Fibroblast of skin of right biceps (primary cell): ENCODE results near the gene SEMA3D.
"Not testable (repeated sequence)": the region's sequence is repeated elsewhere in the genome, so short reads cannot be mapped to it uniquely, and the experiment has no call there.

Experiments
- DNase-seq: peaks from one replicate; pipeline ENCODE4 v3.0.0-alpha.2; 2013

SEMA3D gene

DNA sequence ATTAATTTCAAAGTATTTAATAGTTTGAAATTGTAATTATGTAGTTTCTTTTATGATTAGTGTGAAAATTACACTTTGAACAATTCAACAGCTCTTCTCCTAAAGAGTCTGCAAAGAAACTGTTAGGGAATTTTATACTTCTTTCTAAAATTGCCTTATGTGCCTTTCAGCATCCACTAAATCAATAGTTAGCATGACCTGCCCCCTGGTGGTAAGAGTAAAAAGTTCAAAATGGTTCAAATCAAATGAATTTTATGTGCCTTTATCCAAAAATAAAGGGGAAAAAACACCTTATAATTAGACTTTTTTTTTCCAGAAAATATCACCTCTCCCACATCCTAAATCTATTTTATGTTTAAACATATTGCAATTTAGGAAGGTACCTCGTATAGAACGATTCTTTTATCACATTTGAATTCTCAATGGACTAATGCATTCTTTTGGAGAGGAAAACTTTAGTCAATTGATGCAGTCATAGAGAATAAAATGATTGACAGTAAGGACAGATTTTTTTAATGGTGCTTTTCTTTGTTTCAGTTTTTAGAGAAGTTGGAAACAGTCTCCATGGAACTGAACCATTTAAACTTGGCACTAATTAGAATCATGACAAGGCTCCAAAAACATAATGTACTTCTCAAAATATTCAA, 163.7 kb downstream of the SEMA3D start:
- DNase-seq, result peak; percentile 56

DNA sequence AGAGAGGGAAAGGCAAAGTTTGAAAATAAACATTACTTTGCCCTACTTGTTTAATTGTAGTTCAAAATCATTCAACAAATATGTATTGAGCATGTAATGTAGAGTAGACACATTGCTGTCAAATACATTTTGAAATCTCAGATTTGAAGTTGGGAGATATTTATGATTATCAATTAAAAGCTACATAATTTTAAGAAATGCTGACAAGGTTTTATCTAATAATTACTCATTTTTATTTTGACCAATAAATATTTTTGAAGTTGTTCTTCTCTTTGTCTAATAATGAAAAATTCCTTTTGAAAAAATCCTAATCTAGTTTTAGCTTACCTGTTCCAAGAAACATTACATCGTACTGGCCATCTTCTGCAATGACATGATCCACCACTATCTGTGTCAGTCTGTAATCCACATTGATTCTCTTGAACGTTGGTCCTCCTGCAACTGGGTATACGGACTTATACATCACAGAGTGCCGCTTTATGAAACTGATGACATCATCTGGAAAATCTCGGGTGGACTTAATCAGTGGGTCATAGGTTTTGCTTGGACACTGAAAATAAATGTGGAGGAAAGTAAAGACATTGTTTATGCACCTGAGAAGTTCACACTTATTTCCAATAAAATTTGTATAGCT, 164.7 kb downstream of the SEMA3D start:
- no peak for DNase-seq

DNA sequence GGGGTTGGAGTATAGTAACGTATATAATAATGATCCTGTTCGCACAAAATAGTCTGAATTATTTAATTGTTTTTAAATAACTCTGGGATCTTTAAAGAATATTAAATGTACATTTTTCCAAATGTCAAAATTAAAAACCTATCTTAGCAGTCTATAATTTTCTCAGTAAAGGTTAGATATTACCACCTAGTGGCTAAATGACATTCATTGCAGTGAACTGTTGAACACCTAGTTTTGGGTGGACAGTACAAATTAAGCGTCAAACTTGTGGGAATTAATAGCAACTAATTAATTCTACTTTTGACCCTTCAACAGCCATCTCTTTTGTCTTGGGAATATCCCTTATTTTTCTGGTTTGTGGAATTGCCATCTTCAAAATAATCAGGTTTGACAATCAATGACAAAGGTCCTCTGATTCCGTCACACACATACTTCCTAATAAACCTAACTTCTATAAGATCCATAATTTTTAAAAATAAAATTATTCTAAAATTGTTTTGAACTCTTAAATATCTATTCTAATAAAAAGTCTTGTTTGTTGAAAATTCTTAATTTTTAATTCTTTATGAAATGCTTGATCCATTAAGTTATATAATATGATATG, 165.7 kb downstream of the SEMA3D start:
- no peak for DNase-seq

DNA sequence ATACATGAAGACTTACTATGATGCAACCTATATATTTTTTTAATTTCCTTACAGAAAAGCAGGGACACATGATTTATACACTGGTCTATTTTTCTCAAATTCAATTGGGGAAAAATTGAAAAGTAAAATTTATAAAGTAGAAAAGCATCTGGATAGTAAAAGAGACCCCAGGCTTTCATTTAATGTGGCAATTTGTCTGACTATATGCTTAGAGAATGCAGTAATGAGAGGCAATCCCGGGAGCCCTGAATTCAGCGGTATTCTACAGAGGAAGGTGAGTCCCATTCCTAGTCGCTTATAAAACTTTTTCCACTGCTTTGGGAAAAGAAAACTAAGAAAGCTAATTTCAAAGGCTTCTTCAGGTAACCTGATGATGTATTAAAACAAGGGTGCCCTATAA, 167.1 kb downstream of the SEMA3D start:
- no peak for DNase-seq

DNA sequence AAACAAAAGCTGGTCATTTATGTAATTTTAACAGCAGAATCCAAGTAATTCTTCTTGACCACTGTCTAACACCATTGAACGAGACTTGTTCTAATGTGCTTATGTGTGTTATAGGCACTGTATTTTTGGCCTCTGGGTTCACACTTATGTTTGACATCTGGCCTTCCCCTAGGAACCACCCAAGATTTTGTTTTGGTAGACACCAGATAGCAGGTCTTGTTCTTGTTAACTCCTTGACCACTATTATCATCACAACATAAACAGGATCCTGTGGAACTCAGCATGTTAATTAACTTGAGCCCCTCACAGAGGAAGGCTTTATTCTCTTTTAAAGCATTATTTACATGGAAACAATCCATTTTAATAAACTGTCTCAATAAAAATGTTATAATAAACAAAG, 167.7 kb downstream of the SEMA3D start:
- DNase-seq, result no peak

DNA sequence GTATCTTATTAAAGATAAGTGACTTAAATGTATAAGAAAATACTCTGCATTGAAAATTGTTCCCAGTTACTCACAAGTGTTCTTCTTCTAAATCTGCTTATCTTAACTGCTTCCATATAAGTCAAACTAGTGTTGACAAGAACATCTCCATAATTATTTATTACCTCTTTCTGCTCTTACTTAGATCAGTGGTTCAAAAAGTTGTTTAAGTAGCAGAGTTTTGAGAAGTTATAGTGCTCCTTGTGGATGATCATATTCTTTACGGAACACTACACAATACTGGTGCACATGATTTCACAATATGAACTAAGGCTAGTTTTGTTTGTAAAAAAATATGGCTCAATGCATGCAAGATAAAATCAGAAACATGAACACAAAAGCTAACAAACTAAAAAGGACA, 168.4 kb downstream of the SEMA3D start:
- DNase-seq, result no peak

DNA sequence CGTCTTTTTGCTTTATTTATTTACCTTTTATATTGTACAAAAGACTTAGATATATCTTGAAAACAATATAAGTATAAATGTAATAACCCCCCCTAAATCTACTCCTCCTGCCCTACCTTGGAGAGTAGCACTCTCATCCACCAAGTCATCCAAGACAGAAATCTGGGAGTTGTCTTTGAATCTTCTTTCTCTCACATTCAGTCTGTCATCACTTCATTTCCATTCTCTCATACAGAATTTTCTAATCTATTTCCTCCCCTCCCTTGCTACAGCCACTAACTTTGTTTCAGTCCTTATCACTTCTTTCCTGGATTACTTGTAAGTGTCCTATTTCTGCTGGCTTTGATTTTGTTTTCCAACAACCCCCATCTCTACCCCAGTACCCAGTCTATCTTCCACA, 170.6 kb downstream of the SEMA3D start:
- no peak for DNase-seq

DNA sequence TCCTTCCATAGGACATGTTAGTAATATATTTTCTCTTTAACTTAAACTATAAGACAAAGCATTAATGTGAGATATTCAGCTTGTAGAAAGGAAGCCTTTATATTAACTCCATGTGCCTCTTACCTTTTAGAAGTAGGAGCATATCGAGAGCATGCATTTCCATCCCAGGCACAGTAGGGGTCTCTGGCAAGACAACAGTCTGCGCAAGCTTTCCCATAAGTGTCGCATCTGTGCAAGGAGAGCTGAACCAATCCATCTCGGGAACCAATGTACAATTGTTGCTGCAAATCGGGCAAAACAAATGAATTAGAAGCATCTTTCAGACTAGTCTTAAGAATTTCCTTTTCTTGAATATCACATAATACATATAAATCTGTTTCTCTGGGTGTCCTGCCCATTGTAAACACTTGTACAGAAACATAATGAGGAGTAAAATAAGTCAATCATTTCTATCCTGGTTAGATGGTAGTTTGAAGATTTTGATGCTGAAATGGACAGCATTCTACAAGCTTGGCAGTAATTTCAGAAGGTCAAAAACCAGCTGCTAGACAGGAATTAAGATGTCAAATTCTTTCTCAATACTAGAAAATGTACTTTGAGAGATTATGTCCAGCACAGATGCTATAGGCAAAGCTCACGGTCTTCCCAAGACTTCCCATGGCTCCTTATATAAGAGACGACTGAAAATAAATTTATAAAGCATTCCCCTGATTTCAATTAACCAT, 171.8 kb downstream of the SEMA3D start:
- no peak for DNase-seq

DNA sequence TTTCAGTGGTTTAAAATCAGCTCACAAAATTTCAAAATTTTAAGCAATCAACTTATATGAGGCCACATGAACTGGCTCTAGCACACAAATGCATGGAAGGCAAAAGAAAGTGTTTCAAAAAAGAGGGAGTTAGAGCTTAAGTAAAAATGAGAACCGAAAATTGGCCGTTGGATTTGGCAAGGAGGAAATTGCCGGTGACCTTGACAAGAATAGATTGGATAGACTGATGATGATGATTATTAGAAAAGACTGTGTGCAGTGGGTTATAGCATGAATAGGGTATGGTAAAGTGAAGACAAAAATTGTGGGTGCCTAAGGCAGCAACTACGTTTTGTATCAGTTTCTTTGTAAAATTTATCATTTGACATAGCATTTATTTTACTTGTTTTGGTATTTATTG, 175.7 kb downstream of the SEMA3D start:
- no peak for DNase-seq

DNA sequence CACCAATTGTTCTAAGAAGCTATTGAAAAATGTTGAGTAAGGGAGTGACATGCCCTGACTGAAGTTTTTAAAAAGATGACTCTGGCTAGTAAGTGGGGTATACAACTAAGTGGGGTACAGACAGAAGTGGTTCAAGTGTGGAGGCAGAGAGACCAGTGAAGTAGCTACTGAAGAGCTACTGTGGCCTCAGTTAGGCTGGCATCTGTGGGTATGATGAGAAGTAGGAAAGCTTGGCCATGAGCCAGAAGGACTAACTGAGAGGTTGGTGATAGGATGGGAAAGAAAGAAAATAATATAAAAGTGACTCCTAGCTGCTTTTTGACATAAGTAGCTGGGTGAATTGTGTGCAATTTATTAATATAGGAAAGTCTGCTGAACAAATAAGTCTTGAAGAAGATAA, 176.6 kb downstream of the SEMA3D start:
- DNase-seq, result no peak

DNA sequence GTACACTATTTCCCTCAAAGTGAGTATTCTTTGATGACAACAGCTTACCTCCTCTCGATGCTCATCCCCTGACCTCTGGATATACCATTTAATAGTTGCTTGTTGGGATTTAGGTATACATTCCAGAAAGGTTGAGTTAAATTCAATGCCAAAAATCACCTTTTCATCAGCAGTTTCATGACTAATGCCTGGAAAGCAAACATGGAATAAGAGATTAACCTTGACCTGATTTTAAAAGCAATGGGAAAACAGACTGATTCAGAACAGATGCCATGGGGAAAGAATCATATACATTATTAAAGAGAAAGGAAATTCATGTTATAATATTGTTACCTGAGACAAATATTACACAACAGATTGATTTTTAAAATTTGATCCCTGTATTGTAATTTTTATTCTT, 180.1 kb downstream of the SEMA3D start:
- no peak for DNase-seq

DNA sequence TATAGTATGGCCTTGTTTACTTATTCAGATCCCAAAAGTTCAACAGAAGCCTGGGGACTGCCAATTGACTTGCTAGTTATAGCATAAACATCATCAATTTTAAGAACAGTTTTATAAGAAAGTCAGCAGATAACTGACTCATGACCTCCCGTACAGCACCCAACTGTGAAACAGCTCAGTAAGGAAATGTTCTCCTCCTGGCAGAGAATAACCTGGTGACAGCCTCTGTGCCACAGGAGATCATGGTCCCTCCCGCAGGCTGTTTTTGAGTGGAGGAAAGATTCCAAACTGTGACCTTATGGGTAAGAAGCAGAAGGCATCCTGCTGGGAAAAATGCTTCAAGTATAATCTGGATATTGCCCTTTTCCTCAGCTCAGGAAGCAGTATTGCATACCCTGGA, 182.5 kb downstream of the SEMA3D start:
- DNase-seq, result no peak

DNA sequence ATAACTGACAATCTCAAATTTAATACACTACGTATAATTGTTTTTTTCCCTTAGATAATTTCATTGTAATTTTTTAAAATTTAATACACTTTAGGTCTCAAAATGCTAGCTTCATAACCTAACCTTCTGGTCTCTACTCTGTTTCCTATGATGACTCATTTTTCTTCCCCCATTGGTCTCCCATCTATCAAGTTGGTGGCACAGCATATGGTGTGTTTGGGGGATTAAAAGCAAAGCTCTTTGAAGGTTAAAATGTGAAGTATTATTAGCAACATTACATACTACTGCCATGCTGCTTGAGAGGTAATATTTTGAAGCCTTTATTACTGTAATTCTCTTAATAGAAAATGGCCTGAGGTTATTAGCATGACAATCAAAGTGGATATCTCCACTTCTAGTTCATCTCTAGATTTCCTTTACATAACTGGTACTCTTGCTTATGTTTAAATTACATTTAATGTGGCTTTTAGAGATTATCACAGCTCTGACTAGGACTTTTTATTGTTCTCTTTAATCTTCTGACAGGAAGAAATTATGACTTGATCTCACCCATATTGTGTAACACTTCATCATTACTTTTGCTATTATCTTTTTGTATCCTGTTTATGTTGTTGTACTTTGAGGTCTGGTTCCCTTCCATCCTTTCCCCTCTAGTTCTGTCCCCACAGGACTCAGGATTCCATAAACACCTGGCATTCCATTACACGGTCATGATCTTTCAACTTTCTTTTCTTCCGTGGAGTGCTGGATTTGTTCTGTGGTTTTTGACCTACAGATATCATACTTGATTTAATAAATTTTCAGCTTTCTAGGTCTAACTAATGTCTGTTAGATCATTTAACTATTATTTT, 185.1 kb downstream of the SEMA3D start:
- no peak for DNase-seq

DNA sequence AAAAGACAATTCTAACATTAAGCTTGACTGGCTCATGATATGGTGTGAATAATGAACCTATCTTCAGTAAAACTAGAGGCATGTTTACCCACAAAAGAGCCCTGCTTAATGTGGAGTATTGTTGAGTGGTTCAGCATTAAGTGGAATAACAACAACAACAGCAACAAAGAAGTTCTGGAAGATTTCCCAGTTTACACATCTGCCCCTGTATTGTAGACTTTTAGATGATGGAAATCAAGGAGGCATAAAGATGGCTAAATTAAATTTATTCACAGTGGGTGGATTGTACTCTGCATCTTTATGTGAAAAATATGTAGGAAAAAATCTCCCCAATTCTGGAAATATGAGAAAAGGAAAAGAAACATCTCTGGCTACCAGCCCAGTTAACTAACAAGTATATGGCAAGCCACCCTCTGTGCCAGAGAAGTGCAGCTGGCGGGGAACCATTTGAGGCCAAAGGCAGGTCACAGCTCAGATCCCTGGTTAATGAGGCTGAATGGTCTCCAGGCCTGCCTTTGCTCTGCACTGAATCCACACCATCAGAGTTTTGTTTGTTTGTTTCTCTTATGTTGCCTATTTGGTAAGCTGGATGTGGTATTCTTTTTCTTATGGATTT, 186.0 kb downstream of the SEMA3D start:
- DNase-seq, result no peak

DNA sequence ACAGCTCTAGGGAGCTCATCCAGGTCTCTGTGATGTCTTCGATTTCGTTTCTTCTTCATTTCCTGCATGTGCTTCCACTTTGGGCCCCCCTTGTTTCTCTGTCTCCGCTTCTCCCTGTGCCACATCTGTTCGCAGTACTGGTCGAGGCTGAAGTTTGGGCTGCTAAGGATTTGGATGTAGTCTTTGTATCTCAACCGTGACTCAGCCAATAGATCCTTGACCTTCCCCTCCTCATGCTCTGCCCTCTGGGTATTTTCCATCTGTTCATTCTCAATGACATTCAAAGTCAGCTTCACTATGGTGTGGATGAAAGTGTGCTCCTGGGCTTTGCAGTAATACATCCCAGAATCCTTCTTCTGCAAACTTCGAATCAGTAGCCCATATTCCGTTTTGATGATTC, 187.4 kb downstream of the SEMA3D start:
- no peak for DNase-seq

DNA sequence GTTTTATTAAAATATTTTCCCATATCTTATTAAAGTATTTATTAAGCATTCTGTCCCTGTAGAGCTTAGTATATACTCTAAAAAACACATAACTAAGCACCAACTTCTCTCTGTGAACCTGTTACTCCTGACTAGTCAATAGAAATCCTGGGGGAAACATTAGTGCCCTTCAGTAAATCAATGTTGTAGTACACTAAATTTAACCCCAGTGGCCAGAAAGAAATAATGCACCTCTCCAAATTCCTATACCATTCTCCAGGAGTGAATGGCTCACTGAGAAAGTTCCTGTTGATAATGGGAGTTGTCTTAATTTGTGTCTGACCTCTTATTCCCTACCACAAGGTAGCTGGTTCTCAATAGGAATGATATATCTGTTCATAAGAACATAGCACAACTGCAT, 188.2 kb downstream of the SEMA3D start:
- DNase-seq, result no peak

DNA sequence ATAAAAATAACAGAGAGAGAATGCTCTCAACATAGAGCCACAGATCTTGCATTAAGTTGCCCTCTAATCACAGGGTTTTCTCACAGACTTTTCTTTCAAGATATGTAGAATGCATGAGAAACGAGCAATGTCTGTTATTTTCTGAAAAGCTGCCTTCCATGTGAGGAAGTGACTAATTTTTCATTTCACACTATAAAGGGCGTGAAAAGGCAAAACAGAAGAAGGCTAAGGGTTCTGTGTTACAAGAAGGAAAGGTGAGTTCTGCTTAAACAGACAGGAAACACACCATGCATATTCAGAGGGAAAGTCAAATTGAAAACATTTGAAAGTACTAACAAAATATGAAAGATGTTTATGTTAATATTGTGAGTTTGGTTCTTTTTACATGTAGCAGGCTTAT, 189.2 kb downstream of the SEMA3D start:
- DNase-seq, result no peak

DNA sequence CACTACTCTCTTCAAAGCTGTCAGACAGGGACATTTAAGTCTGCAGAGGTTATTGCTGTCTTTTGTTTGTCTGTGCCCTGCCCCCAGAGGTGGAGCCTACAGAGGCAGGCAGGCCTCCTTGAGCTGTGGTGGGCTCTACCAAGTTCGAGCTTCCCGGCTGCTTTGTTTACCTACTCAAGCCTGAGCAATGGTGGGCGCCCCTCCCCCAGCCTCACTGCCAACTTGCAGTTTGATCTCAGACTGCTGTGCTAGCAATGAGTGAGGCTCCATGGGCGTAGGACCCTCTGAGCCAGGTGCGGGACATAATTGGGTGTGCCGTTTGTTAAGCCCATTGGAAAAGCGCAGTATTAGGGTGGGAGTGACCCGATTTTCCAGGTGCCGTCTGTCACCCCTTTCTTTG, 193.9 kb downstream of the SEMA3D start:
- not testable (repeated sequence) for DNase-seq

DNA sequence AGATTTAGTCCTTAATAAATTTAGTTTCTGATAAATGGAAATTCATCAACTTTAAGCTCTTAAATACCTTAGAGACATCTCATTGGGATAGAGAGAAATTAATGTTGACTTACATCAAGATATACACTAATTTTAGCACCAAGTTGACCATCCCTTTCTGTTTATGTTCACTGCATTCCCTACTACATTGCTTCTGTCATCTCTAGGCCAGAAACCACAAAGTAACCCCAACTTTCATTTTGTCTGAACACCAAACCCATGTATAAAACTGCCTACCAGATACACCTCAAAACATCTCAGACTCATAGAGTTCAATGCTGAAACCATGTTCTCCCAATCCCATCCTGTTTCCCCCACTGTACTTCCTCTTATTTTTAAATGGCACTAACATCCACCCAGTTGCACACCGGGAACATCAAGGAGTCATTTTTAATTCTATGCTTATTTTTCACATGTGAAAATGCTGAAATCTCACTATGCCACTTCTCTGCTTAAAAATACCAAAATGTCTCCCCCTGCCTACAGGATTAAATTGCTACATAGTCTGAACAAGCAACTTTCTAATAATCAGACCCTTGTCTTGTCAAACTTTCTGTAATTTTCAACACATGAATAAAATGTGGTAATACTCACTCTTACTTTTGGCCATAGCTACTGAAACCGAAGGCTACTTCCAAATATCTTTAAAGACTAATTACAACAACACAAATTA, 201.6 kb downstream of the SEMA3D start:
- no peak for DNase-seq

DNA sequence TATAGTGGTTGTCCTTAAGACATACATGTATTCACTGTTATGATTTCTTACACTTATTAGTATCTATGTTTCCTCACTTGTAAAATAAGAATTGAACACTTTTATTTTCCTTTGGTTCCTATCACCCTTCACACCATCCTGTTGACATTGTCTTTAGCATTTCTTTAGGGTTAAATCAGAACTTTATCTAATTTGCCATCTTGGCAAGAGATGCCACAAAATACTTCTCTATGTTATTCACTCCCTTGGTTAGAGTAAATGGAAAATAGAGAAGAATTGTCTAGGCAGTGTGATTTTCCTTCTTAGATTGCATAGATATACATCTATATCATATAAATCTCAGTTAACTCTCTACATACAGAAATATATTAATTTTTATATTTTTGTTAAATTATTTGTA, 204.7 kb downstream of the SEMA3D start:
- DNase-seq, result peak; percentile 36

DNA sequence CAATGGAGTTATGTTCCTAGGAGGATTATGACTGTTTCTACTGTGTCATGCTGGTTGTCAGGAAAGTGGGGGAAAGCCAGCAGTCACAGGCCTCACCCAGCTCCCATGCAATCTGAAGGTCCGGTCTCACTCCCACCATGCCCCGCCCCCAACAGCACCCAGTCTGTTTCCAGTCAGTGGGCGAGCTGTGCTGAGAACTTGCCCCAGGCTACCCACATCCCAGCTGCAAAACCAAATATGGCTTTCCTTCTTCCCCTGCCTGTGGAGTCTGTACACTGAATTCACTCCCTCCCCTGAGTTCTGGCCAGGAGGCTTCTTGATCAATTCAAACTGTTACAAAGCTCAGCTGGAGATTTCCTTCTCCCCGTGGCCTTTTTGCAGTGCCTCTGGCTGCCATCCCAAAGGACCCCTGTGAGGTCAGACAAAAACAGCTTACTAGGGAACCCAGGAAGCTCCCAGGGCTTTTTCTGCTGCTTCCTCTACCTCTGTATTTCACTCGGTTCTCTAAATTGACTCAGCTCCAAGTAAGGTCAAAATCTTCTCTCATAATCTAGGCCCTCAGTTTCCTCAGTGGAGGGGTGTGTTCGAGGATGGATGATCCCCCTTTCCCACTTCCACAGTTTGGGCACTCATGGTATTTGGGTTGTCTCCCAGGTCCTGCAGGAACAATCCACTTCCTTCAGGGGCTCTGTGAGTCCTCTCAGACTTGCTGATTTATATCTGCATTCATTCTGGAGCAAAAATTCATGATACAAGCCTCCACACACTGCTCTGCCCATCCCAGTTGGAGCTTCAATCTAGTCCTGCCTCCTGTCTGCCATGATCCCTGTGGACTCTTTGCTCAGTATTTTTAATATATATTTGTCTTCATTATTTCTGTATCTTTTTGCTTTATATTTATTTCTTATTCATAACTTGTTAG, 205.5 kb downstream of the SEMA3D start:
- DNase-seq, result no peak
